Measurements from ENCODE around the gene APOBEC3F. TPM values are rescaled to one million over a fixed set of nuclear protein-coding genes. Genes with fewer than 3 reads are reported as not detected.
"Not testable (repeated sequence)": the region's sequence is repeated elsewhere in the genome, so short reads cannot be mapped to it uniquely, and the experiment has no call there.

APOBEC3F gene
- total RNA-seq, 1 donor from 2014 or later: 22.5 TPM

- no peak for DNase-seq (ENCODE audit: low spot score)
Observed at GRCh38 chr22:39073981-39074380, 33.3 kb downstream of the APOBEC3F start.

GRCh38 chr22:39076155-39077025, 35.7 kb downstream of the APOBEC3F start:
- DNase-seq (ENCODE audit: low spot score): not testable (repeated sequence)

GRCh38 chr22:39077026-39077840, 36.6 kb downstream of the APOBEC3F start, which contains the start of gene APOBEC3G:
Gene APOBEC3G (plus strand): TSS chr22:39077275. CDS start chr22:39077362, 87 bp downstream.
- DNase-seq (ENCODE audit: low spot score): not testable (repeated sequence)

- not testable (repeated sequence) for DNase-seq (ENCODE audit: low spot score)
Observed at GRCh38 chr22:39077912-39078311, 37.2 kb downstream of the APOBEC3F start.

GRCh38 chr22:39078329-39078728, 37.7 kb downstream of the APOBEC3F start:
- no peak for DNase-seq (ENCODE audit: low spot score)

- DNase-seq (ENCODE audit: low spot score): not testable (repeated sequence)
Observed at GRCh38 chr22:39079054-39079637, 38.5 kb downstream of the APOBEC3F start.

- no peak for DNase-seq (ENCODE audit: low spot score)
Observed at GRCh38 chr22:39080052-39080762, 39.5 kb downstream of the APOBEC3F start.

- no peak for DNase-seq (ENCODE audit: low spot score)
Observed at GRCh38 chr22:39081016-39081415, 40.4 kb downstream of the APOBEC3F start.

- no peak for DNase-seq (ENCODE audit: low spot score)
Observed at GRCh38 chr22:39081598-39081997, 40.9 kb downstream of the APOBEC3F start.

- DNase-seq (ENCODE audit: low spot score): no peak
Observed at GRCh38 chr22:39083212-39084165, 42.8 kb downstream of the APOBEC3F start.

- DNase-seq (ENCODE audit: low spot score): no peak
Observed at GRCh38 chr22:39084666-39085065, 44.0 kb downstream of the APOBEC3F start.

- DNase-seq (ENCODE audit: low spot score): no peak
Observed at GRCh38 chr22:39087098-39087497, 46.4 kb downstream of the APOBEC3F start.

- DNase-seq (ENCODE audit: low spot score): no peak
Observed at GRCh38 chr22:39087881-39088684, 47.4 kb downstream of the APOBEC3F start.

GRCh38 chr22:39088685-39089032, 48.0 kb downstream of the APOBEC3F start:
- DNase-seq (ENCODE audit: low spot score): no peak

- DNase-seq (ENCODE audit: low spot score): no peak
Observed at GRCh38 chr22:39089928-39090327, 49.3 kb downstream of the APOBEC3F start.

- no peak for DNase-seq (ENCODE audit: low spot score)
Observed at GRCh38 chr22:39090426-39091064, 49.9 kb downstream of the APOBEC3F start.

- DNase-seq (ENCODE audit: low spot score): no peak
Observed at GRCh38 chr22:39091126-39092081, 50.7 kb downstream of the APOBEC3F start.
